Stimulated activated CD8-positive, alpha-beta memory T cell treated with anti-CD3 and anti-CD28 coated beads, Interleukin-15, amount 100 ng/mL, for 1 hour (primary cell): ENCODE measurements around the gene PALD1.

Source experiments
- DNase-seq: peaks from one replicate; pipeline ENCODE4 v3.0.0-alpha.2; 2020; ENCODE audit warnings: low read depth

PALD1 gene

GRCh38 chr10:70458329-70459060 is 20.1 kb upstream of the PALD1 start:
- no peak for DNase-seq

- DNase-seq: no peak
These were observed 19.4 kb upstream of the PALD1 start for GRCh38 chr10:70459061-70459773.

- DNase-seq: no peak
These were observed 18.6 kb upstream of the PALD1 start for GRCh38 chr10:70459774-70460490.

GRCh38 chr10:70461397-70462348 is 16.9 kb upstream of the PALD1 start:
- DNase-seq: peak; percentile 20

GRCh38 chr10:70462349-70462984 is 16.1 kb upstream of the PALD1 start:
- no peak for DNase-seq

- DNase-seq: no peak
These were observed 13.3 kb upstream of the PALD1 start for GRCh38 chr10:70465278-70465677.

GRCh38 chr10:70465832-70466231 is 12.7 kb upstream of the PALD1 start:
- no peak for DNase-seq

GRCh38 chr10:70466951-70467350 is 11.6 kb upstream of the PALD1 start:
- DNase-seq: no peak

- no peak for DNase-seq
These were observed 5.6 kb upstream of the PALD1 start for GRCh38 chr10:70472799-70473454.

- DNase-seq: no peak
These were observed 3.8 kb upstream of the PALD1 start for GRCh38 chr10:70474780-70475179.

- no peak for DNase-seq
These were observed 2.9 kb upstream of the PALD1 start for GRCh38 chr10:70475661-70476060.

GRCh38 chr10:70476249-70477035 is 2.1 kb upstream of the PALD1 start:
- DNase-seq: no peak

- DNase-seq: peak; percentile 51
These were observed 855 bp upstream of the PALD1 start for GRCh38 chr10:70477661-70478162.

GRCh38 chr10:70479165-70479581 is 606 bp downstream of the PALD1 start:
- DNase-seq: no peak

GRCh38 chr10:70479626-70480238 is 1.2 kb downstream of the PALD1 start:
- no peak for DNase-seq

- no peak for DNase-seq
These were observed 1.8 kb downstream of the PALD1 start for GRCh38 chr10:70480239-70480861.

- no peak for DNase-seq
These were observed 2.5 kb downstream of the PALD1 start for GRCh38 chr10:70481105-70481504.

- DNase-seq: no peak
These were observed 3.4 kb downstream of the PALD1 start for GRCh38 chr10:70481831-70482530.
